ENCODE measurements around the gene NEMP1.
"Not testable (repeated sequence)": the region's sequence is repeated elsewhere in the genome, so short reads cannot be mapped to it uniquely, and the experiment has no call there.

NEMP1 gene

DNA sequence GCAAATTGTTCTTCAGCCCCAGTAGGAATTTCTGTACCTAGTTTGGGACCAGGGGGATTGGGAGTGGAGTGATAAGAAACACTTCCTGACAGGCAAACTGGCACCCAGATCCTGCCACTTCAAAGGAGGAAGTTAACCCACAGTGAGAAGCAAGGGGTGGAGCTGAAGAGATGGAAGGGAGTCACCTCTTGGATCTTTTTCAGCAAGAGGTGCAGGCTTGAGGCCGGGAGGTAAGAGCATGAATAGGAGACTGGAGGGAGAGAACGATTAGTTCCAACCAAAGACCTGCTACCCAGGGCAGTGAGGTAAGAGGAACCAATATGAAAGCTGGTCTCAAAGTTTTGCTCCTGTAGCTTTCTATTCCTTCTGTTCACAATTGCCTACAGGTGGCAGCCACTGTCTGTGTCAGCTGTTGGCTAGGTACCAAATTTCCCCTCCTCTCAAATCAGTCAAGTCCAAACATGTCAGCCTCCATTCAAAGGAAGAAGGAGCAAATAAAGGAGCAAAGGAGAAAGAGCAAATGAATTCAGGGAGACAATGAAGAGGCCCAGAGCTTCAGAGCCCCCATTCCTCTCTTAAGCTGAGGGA is 47.4 kb downstream of the NEMP1 start:
- Histone ChIP-seq H3K4me1 (ENCODE audit: control extremely low read depth in 1 of 4, control insufficient read depth in 4 of 4, insufficient read depth in 4 of 4, low read length in 3 of 4) (peaks cover 8 to 29% (median 28%) of the 10 kb centered on the region in 4 experiments), H3K4me3 (ENCODE audit: control insufficient read depth in 1 of 7, extremely low read depth in 1 of 7, insufficient read depth in 4 of 7, low read depth in 2 of 7, low read length in 6 of 7) (peak overlapping the region in 1 of 7 experiments; percentile 25), H3K27me3 (replicated peaks in 2 of 5; ENCODE audit: control insufficient read depth in 4 of 5, insufficient read depth in 5 of 5, low read length in 4 of 5) (no peaks in the 10 kb centered on the region), H3K27ac (ENCODE audit: insufficient read depth in 1 of 2, low read depth in 1 of 2, low read length in 2 of 2, poor library complexity in 1 of 2, severe bottlenecking in 2 of 2) (peak overlapping the region in 1 of 2 experiments; percentile 6), H3K9me3 (ENCODE audit: control extremely low read depth in 1 of 5, control insufficient read depth in 4 of 5, insufficient read depth in 2 of 5, low read depth in 1 of 5, low read length in 4 of 5) (no peaks in the 10 kb centered on the region), H3K36me3 (ENCODE audit: control insufficient read depth in 4 of 4, insufficient read depth in 4 of 4, low read length in 3 of 4) (no peaks in the 10 kb centered on the region)
- 0% methylated on average over 2 of the region's 2 CpGs for WGBS (ENCODE audit: insufficient coverage)
- ChIA-PET CTCF (interaction anchor here (0.9 to 2.3 kb wide), 11 partner anchors 12 to 43 kb away, joined by 3 to 9 read pairs (median 5); no protein-coding TSS in a partner anchor), POLR2A (interaction anchor here (0.9 to 1.2 kb wide), 2 partner anchors 12 to 15 kb away, joined by 3 read pairs; partner anchors contain the start of gene TAC3)
- peak; percentile 38 to 77 (median 68) for DNase-seq

DNA sequence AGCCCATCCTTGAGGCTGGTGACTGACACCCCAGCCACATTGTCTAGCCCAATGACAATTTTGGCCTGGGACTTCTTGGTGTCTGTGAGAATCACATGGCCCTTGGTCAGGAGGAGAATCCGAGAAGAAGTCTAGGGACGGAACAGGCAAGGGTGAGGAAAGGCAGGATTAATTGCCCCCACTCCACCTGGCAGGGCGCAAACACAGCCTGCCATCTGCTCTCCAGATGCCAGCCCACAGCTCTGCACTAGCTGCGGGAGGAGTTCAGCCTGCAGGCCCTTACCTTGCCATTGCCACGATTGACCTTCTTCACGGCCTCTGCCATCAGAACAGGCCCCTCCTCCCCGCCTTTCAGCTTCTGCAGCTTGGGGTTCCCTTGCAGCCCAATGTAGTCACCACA is 49.1 kb downstream of the NEMP1 start:
- Histone ChIP-seq H3K4me1 (ENCODE audit: control extremely low read depth in 1 of 4, control insufficient read depth in 4 of 4, insufficient read depth in 4 of 4, low read length in 3 of 4) (peaks cover 8 to 29% (median 28%) of the 10 kb centered on the region in 4 experiments), H3K4me3 (ENCODE audit: control insufficient read depth in 1 of 7, extremely low read depth in 1 of 7, insufficient read depth in 4 of 7, low read depth in 2 of 7, low read length in 6 of 7) (no peak overlapping the region), H3K9me3 (ENCODE audit: control extremely low read depth in 1 of 5, control insufficient read depth in 4 of 5, insufficient read depth in 2 of 5, low read depth in 1 of 5, low read length in 4 of 5) (no peaks in the 10 kb centered on the region), H3K27ac (ENCODE audit: insufficient read depth in 1 of 2, low read depth in 1 of 2, low read length in 2 of 2, poor library complexity in 1 of 2, severe bottlenecking in 2 of 2) (no peak overlapping the region), H3K36me3 (ENCODE audit: control insufficient read depth in 4 of 4, insufficient read depth in 4 of 4, low read length in 3 of 4) (no peaks in the 10 kb centered on the region), H3K27me3 (replicated peaks in 2 of 5; ENCODE audit: control insufficient read depth in 4 of 5, insufficient read depth in 5 of 5, low read length in 4 of 5) (peaks cover 0 to 2% (median 0%) of the 10 kb centered on the region in 5 experiments)
- POLR2A ChIA-PET = no interaction called here
- CTCF ChIA-PET = interaction anchor here (1.0 to 2.3 kb wide), 5 partner anchors 25 to 102 kb away, joined by 3 to 9 read pairs (median 4); no protein-coding TSS in a partner anchor
- DNase-seq = no peak
- WGBS (ENCODE audit: insufficient coverage) = 99% methylated on average over 6 of the region's 7 CpGs

DNA sequence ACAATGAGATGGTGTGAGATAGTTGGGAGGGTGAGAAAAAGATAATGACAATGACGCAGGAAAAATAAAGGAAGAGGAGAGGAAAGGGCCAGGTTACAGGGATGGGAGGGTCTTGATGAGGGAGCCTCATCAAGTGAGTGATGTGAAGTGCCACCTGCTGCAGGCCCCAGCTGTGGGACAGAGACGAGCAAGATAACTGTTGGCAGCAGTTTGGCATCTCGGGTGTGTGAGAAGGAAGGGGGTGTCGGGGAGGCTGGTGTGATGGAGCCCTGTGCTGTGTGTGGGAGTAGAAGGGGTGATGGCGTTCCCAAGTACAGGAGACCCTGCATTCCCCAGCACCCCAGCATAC is 50.8 kb downstream of the NEMP1 start:
- CTCF ChIA-PET = interaction anchor here (1.0 to 4.2 kb wide), 15 partner anchors 8 to 96 kb away, joined by 3 to 15 read pairs (median 5); partner anchors contain the start of gene TAC3
- no peak overlapping the region for H3K4me3 ChIP-seq (ENCODE audit: control insufficient read depth in 1 of 7, extremely low read depth in 1 of 7, insufficient read depth in 4 of 7, low read depth in 2 of 7, low read length in 6 of 7)
- H3K36me3 ChIP-seq (ENCODE audit: control insufficient read depth in 4 of 4, insufficient read depth in 4 of 4, low read length in 3 of 4) = no peaks in the 10 kb centered on the region
- DNase-seq = no peak
- no peaks in the 10 kb centered on the region for H3K9me3 ChIP-seq (ENCODE audit: control extremely low read depth in 1 of 5, control insufficient read depth in 4 of 5, insufficient read depth in 2 of 5, low read depth in 1 of 5, low read length in 4 of 5)
- 78% methylated on average over 2 of the region's 5 CpGs for WGBS (ENCODE audit: insufficient coverage)
- POLR2A ChIA-PET = no interaction called here
- H3K27ac ChIP-seq (ENCODE audit: insufficient read depth in 1 of 2, low read depth in 1 of 2, low read length in 2 of 2, poor library complexity in 1 of 2, severe bottlenecking in 2 of 2) = no peak overlapping the region
- H3K4me1 ChIP-seq (ENCODE audit: control extremely low read depth in 1 of 4, control insufficient read depth in 4 of 4, insufficient read depth in 4 of 4, low read length in 3 of 4) = peaks cover 8 to 29% (median 28%) of the 10 kb centered on the region in 4 experiments
- peaks cover 0 to 2% (median 0%) of the 10 kb centered on the region in 5 experiments for H3K27me3 ChIP-seq (replicated peaks in 2 of 5; ENCODE audit: control insufficient read depth in 4 of 5, insufficient read depth in 5 of 5, low read length in 4 of 5)

DNA sequence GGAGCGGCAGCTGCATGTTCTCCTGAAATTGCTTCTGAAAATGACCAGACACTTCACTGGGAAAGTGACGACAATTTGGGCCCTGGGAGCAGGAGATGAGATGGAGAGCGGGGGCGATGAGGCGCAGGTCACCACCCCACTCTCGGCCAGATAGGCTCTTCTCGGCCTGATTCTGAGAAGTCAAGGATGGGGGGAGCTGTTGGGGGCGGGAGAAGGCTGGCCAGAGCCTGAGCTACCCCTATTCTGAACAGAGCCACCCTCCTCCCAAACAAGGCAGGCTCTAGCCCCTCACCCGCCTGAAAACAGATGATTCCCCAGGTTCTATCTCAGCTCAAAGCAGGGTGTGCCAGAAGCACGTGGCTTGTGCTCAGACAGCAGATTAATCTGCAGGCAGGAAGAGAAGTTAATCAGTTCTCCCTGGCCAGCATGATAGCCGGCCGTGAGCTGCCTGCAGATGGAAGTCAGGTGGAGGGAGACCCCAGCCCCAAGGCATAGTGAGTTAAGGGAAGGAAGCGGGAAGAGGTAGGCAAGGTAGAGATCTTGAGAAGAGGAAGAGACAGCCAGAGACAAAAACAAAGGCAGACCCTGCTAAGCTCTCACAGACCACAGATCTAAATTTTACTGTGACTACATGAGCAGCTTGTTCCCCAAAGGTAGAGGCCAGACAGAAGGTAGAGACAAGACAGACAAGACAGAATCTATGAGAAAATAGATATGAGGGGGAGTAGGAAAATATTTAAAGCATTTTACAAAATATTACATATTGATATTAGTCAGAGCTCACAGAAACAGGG is 51.4 kb downstream of the NEMP1 start:
- peak in 2 of 3 donors; percentile 11 to 25 for DNase-seq
- CTCF ChIA-PET = interaction anchor here (1.0 to 4.2 kb wide), 16 partner anchors 8 to 97 kb away, joined by 3 to 15 read pairs (median 5); partner anchors contain the start of gene TAC3
- no peaks in the 10 kb centered on the region for H3K36me3 ChIP-seq (ENCODE audit: control insufficient read depth in 4 of 4, insufficient read depth in 4 of 4, low read length in 3 of 4)
- peaks cover 0 to 2% (median 0%) of the 10 kb centered on the region in 5 experiments for H3K27me3 ChIP-seq (replicated peaks in 2 of 5; ENCODE audit: control insufficient read depth in 4 of 5, insufficient read depth in 5 of 5, low read length in 4 of 5)
- no peak overlapping the region for H3K4me3 ChIP-seq (ENCODE audit: control insufficient read depth in 1 of 7, extremely low read depth in 1 of 7, insufficient read depth in 4 of 7, low read depth in 2 of 7, low read length in 6 of 7)
- H3K27ac ChIP-seq (ENCODE audit: insufficient read depth in 1 of 2, low read depth in 1 of 2, low read length in 2 of 2, poor library complexity in 1 of 2, severe bottlenecking in 2 of 2) = no peak overlapping the region
- POLR2A ChIA-PET = no interaction called here
- WGBS (ENCODE audit: insufficient coverage) = 67% methylated on average over 12 of the region's 13 CpGs
- peaks cover 8 to 29% (median 28%) of the 10 kb centered on the region in 4 experiments for H3K4me1 ChIP-seq (ENCODE audit: control extremely low read depth in 1 of 4, control insufficient read depth in 4 of 4, insufficient read depth in 4 of 4, low read length in 3 of 4)
- H3K9me3 ChIP-seq (ENCODE audit: control extremely low read depth in 1 of 5, control insufficient read depth in 4 of 5, insufficient read depth in 2 of 5, low read depth in 1 of 5, low read length in 4 of 5) = no peaks in the 10 kb centered on the region

DNA sequence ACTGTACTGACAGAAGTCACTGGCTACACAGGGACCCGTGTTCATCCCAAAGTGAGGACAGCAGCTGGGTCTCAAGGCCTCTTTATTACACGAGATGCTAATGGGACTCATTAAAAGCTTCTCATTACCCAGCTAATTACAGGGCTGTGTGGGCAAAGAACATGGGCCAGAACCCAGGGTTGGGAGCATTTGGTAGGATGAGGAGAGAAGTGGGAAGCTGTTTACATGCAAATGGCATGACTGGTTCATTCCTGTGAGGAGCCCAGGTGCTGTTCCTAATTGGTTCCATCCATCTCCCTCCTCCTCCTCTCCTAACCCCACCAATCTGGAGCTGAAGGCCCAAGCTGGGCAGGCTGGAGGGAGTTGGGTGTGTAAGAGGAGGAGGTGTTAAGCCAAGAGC is 53.4 kb downstream of the NEMP1 start:
- WGBS (ENCODE audit: insufficient coverage) = 89% methylated on average over 1 of the region's 2 CpGs
- Histone ChIP-seq H3K36me3 (ENCODE audit: control insufficient read depth in 4 of 4, insufficient read depth in 4 of 4, low read length in 3 of 4) (no peaks in the 10 kb centered on the region), H3K27ac (ENCODE audit: insufficient read depth in 1 of 2, low read depth in 1 of 2, low read length in 2 of 2, poor library complexity in 1 of 2, severe bottlenecking in 2 of 2) (no peak overlapping the region), H3K27me3 (replicated peaks in 2 of 5; ENCODE audit: control insufficient read depth in 4 of 5, insufficient read depth in 5 of 5, low read length in 4 of 5) (peaks cover 0 to 2% (median 0%) of the 10 kb centered on the region in 5 experiments), H3K4me1 (ENCODE audit: control extremely low read depth in 1 of 4, control insufficient read depth in 4 of 4, insufficient read depth in 4 of 4, low read length in 3 of 4) (peaks cover 3 to 17% (median 12%) of the 10 kb centered on the region in 4 experiments), H3K9me3 (ENCODE audit: control extremely low read depth in 1 of 5, control insufficient read depth in 4 of 5, insufficient read depth in 2 of 5, low read depth in 1 of 5, low read length in 4 of 5) (no peaks in the 10 kb centered on the region), H3K4me3 (ENCODE audit: control insufficient read depth in 1 of 7, extremely low read depth in 1 of 7, insufficient read depth in 4 of 7, low read depth in 2 of 7, low read length in 6 of 7) (no peak overlapping the region)
- POLR2A ChIA-PET = interaction anchor here (0.6 kb wide), 1 partner anchor 173 kb away, joined by 6 read pairs; no protein-coding TSS in a partner anchor
- DNase-seq = no peak
- CTCF ChIA-PET = interaction anchor here (1.1 to 4.2 kb wide), 6 partner anchors 8 to 148 kb away, joined by 3 to 15 read pairs (median 6); partner anchors contain the start of gene TAC3

DNA sequence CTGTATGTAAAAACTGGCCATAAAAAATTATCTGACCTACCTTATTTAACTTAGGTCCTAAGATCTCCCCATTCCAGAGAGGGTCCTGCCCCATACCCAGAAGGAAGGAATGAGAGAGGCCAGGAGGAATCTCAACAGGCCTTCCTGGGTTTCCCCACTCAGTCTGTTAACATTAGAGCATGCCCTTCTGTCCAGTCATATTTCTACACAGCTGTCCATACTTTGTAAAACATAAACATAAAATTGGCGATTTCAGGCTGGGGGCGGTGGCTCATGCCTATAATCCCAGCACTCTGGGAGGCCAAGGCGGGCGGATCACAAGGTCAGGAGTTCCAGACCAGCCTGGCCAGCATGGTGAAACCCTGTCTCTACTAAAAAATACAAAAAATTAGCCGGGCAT is 56.3 kb downstream of the NEMP1 start:
- H3K36me3 ChIP-seq (ENCODE audit: control insufficient read depth in 4 of 4, insufficient read depth in 4 of 4, low read length in 3 of 4); POLR2A ChIA-PET; DNase-seq; H3K4me3 ChIP-seq (ENCODE audit: control insufficient read depth in 1 of 7, extremely low read depth in 1 of 7, insufficient read depth in 4 of 7, low read depth in 2 of 7, low read length in 6 of 7); H3K4me1 ChIP-seq (ENCODE audit: control extremely low read depth in 1 of 4, control insufficient read depth in 4 of 4, insufficient read depth in 4 of 4, low read length in 3 of 4); H3K9me3 ChIP-seq (ENCODE audit: control extremely low read depth in 1 of 5, control insufficient read depth in 4 of 5, insufficient read depth in 2 of 5, low read depth in 1 of 5, low read length in 4 of 5); H3K27me3 ChIP-seq (replicated peaks in 2 of 5; ENCODE audit: control insufficient read depth in 4 of 5, insufficient read depth in 5 of 5, low read length in 4 of 5); H3K27ac ChIP-seq (ENCODE audit: insufficient read depth in 1 of 2, low read depth in 1 of 2, low read length in 2 of 2, poor library complexity in 1 of 2, severe bottlenecking in 2 of 2): not testable (repeated sequence)
- 96% methylated on average over 5 of the region's 5 CpGs for WGBS (ENCODE audit: insufficient coverage)
- CTCF ChIA-PET = interaction anchor here (1.3 to 4.3 kb wide), 4 partner anchors 9 to 41 kb away, joined by 3 to 11 read pairs (median 8); no protein-coding TSS in a partner anchor
